ENCODE data around the gene LRRD1.
A peak's percentile ranks its signal among the peaks of the same experiment; 100 is the strongest.
"Not testable (repeated sequence)": the region's sequence is repeated elsewhere in the genome, so short reads cannot be mapped to it uniquely, and the experiment has no call there.

LRRD1 gene

DNA sequence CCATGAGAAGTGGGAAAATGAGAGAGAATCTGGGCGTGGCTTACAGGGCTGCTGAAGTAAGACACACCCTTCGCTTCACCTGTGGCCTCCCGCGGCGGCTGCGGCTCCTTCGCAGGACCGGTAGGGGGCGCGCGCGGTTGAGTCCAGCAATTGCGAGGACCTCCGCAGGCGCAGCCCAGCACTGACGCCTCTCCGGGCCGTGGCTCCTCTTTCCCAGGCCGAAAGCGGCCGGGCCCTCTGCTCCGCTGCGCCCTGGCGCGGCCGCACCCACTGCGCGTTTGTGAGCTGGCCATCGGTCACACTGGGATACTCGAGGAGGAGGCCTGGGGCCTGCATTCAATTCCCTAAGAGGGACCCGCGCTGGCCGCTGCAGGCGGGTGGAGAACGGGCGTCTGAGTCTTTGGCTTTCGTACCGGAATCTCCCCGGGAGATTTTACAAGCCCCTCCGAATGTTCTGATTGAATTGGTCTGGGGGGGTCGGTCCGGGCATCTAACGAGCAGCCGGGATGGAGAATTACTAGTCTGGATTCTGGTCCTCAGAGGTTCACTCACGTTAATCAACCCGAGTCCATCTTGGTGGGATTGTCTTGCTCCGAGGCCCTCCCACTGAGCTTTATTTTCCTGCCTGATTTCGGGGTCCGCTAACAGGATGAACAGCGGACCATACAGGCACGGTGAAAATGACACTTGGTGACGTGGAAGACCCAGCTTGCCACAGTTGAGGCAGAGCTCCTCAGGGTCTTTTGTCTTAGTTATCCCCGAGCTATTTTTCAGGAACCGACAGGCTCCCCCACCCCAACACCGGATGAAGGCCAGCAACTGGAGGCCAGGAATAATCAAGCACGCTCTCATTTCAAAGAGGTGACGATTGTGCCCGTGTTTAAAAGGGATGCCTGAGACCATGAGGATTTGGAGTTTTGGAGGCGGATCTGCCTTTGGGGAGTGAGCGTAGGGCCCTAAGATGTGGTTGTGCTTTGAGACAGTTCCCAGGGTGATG is at the start of gene LRRD1:
Gene LRRD1, minus strand, starts transcription at position 215 of the 997 bp plus-strand sequence. CDS start 13,940 bp downstream, outside the sequence.
- DNase-seq (ENCODE audit: low read depth in 2 of 2) = peak; percentile 44 to 51

GRCh38 chr7:92228742-92229141 is 49.8 kb upstream of the LRRD1 start:
- no peak for DNase-seq (ENCODE audit: low read depth in 2 of 2)

GRCh38 chr7:92228100-92228499 is 49.2 kb upstream of the LRRD1 start:
- DNase-seq (ENCODE audit: low read depth in 2 of 2) = no peak

- no peak for DNase-seq (ENCODE audit: low read depth in 2 of 2)
Measured at GRCh38 chr7:92226981-92227380, 48.0 kb upstream of the LRRD1 start.

DNA sequence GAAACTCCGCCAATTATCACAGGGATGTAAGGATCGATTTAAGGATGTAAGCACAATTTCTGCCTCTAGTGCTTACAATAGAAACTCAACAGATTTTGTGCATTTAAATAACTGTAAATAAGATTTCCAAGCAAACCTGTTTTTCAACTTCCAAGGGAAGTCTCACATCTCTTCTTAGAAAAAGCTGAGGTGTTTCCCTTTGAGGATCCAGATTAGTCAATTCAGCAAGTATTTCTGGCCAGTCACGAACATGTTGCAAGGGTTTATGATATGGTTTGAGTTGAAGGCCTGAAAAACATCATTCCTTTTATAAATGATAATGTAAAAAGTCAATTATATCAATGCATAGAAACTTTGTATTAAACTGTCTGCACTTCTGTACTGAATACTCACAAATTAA is 42.8 kb upstream of the LRRD1 start:
- DNase-seq (ENCODE audit: low read depth in 2 of 2) = no peak

- no peak for DNase-seq (ENCODE audit: low read depth in 2 of 2)
Measured at GRCh38 chr7:92206672-92207071, 27.7 kb upstream of the LRRD1 start.

DNA sequence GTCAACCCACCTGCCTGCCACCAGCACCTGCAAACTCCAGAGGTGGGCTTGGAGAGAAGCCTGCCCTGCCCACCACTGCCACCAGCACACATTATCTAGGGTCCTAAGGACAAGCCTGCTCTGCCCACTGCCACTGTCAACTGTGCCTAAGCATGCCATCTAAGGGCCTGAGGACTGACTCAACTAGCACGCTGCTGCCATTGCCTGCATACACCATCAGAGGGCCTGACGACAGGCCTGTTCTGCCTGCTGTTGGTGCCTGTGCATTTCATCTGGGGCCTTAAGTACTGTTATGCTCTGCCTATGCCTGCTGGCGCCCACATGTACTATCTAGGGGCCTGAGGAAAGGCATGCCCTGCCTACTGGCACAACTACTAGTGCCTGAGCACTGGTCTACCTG is 27.0 kb upstream of the LRRD1 start:
- no peak for DNase-seq (ENCODE audit: low read depth in 2 of 2)

DNA sequence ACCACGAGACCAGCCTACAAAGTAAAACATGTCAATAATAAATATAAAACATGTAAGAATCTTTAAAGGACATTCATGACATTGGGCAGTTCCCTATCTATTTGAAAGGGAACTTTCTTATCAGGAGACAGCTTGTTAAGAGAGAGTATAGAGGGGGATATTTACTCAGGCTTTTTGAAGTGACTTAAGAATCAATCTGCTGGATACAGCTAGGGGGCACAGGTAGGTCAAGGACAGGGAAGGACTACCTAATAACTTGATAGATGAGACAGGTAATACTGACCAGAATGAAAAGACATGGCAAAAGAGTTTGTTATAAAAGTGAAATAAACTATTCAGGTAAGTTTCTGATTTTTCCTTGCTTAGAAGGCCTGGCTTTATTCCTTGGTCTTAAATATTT is 21.8 kb upstream of the LRRD1 start:
- DNase-seq (ENCODE audit: low read depth in 2 of 2) = no peak

GRCh38 chr7:92192326-92192725 is 13.4 kb upstream of the LRRD1 start:
- no peak for DNase-seq (ENCODE audit: low read depth in 2 of 2)

GRCh38 chr7:92189246-92189645 is 10.3 kb upstream of the LRRD1 start:
- not testable (repeated sequence) for DNase-seq (ENCODE audit: low read depth in 2 of 2)

GRCh38 chr7:92184294-92184693 is 5.4 kb upstream of the LRRD1 start:
- DNase-seq (ENCODE audit: low read depth in 2 of 2) = not testable (repeated sequence)

GRCh38 chr7:92177362-92177761 is 1.6 kb downstream of the LRRD1 start:
- DNase-seq (ENCODE audit: low read depth in 2 of 2) = peak; percentile 94

- DNase-seq (ENCODE audit: low read depth in 2 of 2) = not testable (repeated sequence)
Measured at GRCh38 chr7:92169529-92169928, 9.4 kb downstream of the LRRD1 start.

- no peak for DNase-seq (ENCODE audit: low read depth in 2 of 2)
Measured at GRCh38 chr7:92161271-92161670, 17.7 kb downstream of the LRRD1 start.

GRCh38 chr7:92158660-92159575 is 20.0 kb downstream of the LRRD1 start:
- peak; percentile 90 to 91 for DNase-seq (ENCODE audit: low read depth in 2 of 2)

GRCh38 chr7:92156990-92157389 is 22.0 kb downstream of the LRRD1 start:
- DNase-seq (ENCODE audit: low read depth in 2 of 2) = no peak

GRCh38 chr7:92155108-92155739 is 23.7 kb downstream of the LRRD1 start:
- no peak for DNase-seq (ENCODE audit: low read depth in 2 of 2)

GRCh38 chr7:92150450-92151017 is 28.4 kb downstream of the LRRD1 start:
- no peak for DNase-seq (ENCODE audit: low read depth in 2 of 2)

- DNase-seq (ENCODE audit: low read depth in 2 of 2) = no peak
Measured at GRCh38 chr7:92149736-92150239, 29.2 kb downstream of the LRRD1 start.

DNA sequence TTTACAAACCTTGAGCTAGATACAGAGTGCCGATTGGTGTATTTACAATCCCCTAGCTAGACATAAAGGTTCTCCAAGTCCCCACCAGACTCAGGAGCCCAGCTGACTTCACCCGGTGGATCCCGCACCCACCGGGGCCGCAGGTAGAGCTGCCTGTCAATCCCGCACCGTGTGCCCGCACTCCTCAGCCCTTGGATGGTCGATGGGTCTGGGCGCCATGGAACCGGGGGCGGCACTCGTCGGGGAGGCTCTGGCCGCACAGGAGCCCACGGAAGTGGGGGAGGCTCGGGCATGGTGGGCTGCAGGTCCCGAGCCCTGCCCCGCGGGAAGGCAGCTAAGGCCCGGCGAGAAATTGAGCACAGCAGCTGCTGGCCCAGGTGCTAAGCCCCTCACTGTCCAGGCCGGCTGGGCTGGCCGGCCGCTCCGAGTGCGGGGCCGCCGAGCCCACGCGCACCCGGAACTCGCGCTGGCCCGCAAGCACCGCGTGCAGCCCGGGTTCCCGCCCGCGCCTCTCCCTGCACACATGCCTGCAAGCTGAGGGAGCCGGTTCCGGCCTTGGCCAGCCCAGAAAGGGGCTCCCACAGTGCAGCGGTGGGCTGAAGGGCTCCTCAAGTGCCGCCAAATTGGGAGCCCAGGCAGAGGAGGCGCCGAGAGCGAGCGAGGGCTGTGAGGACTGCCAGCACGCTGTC is 35.6 kb downstream of the LRRD1 start:
- DNase-seq (ENCODE audit: low read depth in 2 of 2) = not testable (repeated sequence)

GRCh38 chr7:92142791-92143190 is 36.2 kb downstream of the LRRD1 start:
- not testable (repeated sequence) for DNase-seq (ENCODE audit: low read depth in 2 of 2)
